Measurements from ENCODE around the gene BMAL1.

GRCh38 chr11:13291800-13292199 is 14.2 kb downstream of the BMAL1 start:
- TF ChIP-seq CTCF (IDR thresholded peaks at IDR 0.05) (no peak), ATF1 (CRISPR knock-in tag; IDR thresholded peaks at IDR 0.05) (no peak), NR2C2 (CRISPR knock-in tag; IDR thresholded peaks at IDR 0.05) (no peak), ETV6 (CRISPR knock-in tag; IDR thresholded peaks at IDR 0.05) (no peak), FOXP1 (CRISPR knock-in tag; IDR thresholded peaks at IDR 0.05; ENCODE audit: borderline replicate concordance) (no peak), ELF4 (CRISPR knock-in tag; IDR thresholded peaks at IDR 0.05; ENCODE audit: low read depth) (no peak), RELA (CRISPR knock-in tag; IDR thresholded peaks at IDR 0.05; ENCODE audit: borderline replicate concordance) (no peak), SP1 (CRISPR knock-in tag; conservative IDR thresholded peaks at IDR 0.05) (no peak), SMAD3 (CRISPR knock-in tag; IDR thresholded peaks at IDR 0.05; ENCODE audit: borderline replicate concordance) (no peak), E2F5 (CRISPR knock-in tag; IDR thresholded peaks at IDR 0.05) (no peak), E2F4 (CRISPR knock-in tag; IDR thresholded peaks at IDR 0.05; ENCODE audit: borderline replicate concordance, low read depth) (no peak), FOXJ3 (CRISPR knock-in tag; IDR thresholded peaks at IDR 0.05; ENCODE audit: borderline replicate concordance) (no peak)
- TF ChIP-seq, protein P1, sequence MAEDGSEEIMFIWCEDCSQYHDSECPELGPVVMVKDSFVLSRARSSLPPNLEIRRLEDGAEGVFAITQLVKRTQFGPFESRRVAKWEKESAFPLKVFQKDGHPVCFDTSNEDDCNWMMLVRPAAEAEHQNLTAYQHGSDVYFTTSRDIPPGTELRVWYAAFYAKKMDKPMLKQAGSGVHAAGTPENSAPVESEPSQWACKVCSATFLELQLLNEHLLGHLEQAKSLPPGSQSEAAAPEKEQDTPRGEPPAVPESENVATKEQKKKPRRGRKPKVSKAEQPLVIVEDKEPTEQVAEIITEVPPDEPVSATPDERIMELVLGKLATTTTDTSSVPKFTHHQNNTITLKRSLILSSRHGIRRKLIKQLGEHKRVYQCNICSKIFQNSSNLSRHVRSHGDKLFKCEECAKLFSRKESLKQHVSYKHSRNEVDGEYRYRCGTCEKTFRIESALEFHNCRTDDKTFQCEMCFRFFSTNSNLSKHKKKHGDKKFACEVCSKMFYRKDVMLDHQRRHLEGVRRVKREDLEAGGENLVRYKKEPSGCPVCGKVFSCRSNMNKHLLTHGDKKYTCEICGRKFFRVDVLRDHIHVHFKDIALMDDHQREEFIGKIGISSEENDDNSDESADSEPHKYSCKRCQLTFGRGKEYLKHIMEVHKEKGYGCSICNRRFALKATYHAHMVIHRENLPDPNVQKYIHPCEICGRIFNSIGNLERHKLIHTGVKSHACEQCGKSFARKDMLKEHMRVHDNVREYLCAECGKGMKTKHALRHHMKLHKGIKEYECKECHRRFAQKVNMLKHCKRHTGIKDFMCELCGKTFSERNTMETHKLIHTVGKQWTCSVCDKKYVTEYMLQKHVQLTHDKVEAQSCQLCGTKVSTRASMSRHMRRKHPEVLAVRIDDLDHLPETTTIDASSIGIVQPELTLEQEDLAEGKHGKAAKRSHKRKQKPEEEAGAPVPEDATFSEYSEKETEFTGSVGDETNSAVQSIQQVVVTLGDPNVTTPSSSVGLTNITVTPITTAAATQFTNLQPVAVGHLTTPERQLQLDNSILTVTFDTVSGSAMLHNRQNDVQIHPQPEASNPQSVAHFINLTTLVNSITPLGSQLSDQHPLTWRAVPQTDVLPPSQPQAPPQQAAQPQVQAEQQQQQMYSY (CRISPR knock-in tag; IDR thresholded peaks at IDR 0.05), result no peak

All from WTC11 (cell line).